Measurements from ENCODE around the gene NIN.

The NIN gene

DNA sequence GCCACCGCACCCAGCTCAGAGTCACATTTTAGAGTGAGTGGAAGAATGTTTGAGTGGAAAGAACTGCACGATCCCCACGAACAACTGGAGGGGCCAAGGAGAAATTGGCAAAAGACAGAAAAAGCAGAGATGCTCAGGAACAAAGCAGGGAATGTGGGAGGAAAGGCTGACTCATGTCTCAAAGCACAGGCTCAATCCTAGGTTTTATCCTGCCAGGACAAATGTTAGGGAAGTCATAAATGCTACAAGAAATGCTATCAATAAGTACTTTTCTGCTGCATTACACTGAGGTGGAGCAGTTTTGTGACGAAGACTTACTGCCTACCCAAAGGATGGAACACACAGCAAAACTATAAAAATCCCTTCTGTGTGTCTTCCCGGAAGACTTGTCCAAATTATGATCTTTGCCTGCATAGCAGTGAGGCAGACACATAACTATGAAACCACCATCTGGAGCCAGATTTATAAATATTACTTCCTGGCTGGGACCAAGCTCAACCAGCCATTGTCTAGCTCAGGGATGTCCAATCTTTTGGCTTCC is 26.7 kb downstream of the NIN start:
- H3K36me3 ChIP-seq (ENCODE audit: control insufficient read depth, insufficient read depth, low read length), result no peaks in the 10 kb centered on the region
- no peaks in the 10 kb centered on the region for H3K27me3 ChIP-seq (ENCODE audit: control insufficient read depth, insufficient read depth, low read length)
- DNase-seq (ENCODE audit: low read depth, low spot score), result no peak
- no peaks in the 10 kb centered on the region for H3K4me1 ChIP-seq (ENCODE audit: control insufficient read depth, insufficient read depth, low read length)
- no CpG with 5 or more reads among the region's 5 CpGs for WGBS (ENCODE audit: insufficient coverage, insufficient read length)
- H3K9me3 ChIP-seq (ENCODE audit: control insufficient read depth, insufficient read depth, low read length), result no peaks in the 10 kb centered on the region
- no peak overlapping the region for H3K4me3 ChIP-seq (ENCODE audit: low read length)
- no peak overlapping the region for H3K27ac ChIP-seq (ENCODE audit: low read length)

GRCh38 chr14:50801706-50802105 is 29.3 kb downstream of the NIN start:
- Histone ChIP-seq H3K27ac (ENCODE audit: low read length) (no peak overlapping the region), H3K27me3 (ENCODE audit: control insufficient read depth, insufficient read depth, low read length) (no peaks in the 10 kb centered on the region), H3K9me3 (ENCODE audit: control insufficient read depth, insufficient read depth, low read length) (no peaks in the 10 kb centered on the region), H3K36me3 (ENCODE audit: control insufficient read depth, insufficient read depth, low read length) (no peaks in the 10 kb centered on the region), H3K4me1 (ENCODE audit: control insufficient read depth, insufficient read depth, low read length) (no peaks in the 10 kb centered on the region; the same call in 1 of the 2 replicates), H3K4me3 (ENCODE audit: low read length) (no peak overlapping the region)
- WGBS (ENCODE audit: insufficient coverage, insufficient read length), result no CpG with 5 or more reads among the region's 1 CpG
- DNase-seq (ENCODE audit: low read depth, low spot score), result no peak

DNA sequence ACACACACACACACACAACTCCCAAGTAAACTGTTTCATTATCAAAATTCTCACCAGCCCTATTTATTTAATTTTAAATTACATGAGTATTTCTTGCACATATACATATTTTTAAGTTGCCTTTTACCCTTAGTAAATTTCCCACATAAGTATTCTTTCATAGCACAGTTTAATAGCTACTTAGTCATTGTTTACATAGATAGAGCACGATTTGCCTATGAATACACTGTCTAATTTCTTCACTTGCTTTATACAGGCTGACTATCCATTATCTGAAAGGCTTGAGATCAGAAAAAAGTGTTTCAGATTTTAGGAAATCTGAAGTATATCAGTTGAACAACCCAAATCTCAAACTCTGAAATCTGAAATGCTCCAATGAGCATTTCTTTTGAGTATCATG is 30.9 kb downstream of the NIN start:
- Histone ChIP-seq H3K27ac (ENCODE audit: low read length) (no peak overlapping the region), H3K4me1 (ENCODE audit: control insufficient read depth, insufficient read depth, low read length) (no peaks in the 10 kb centered on the region; the same call in 1 of the 2 replicates), H3K27me3 (ENCODE audit: control insufficient read depth, insufficient read depth, low read length) (no peaks in the 10 kb centered on the region), H3K9me3 (ENCODE audit: control insufficient read depth, insufficient read depth, low read length) (no peaks in the 10 kb centered on the region), H3K36me3 (ENCODE audit: control insufficient read depth, insufficient read depth, low read length) (no peaks in the 10 kb centered on the region), H3K4me3 (ENCODE audit: low read length) (no peak overlapping the region)
- DNase-seq (ENCODE audit: low read depth, low spot score), result no peak
- WGBS (ENCODE audit: insufficient coverage, insufficient read length), result no CpG with 5 or more reads among the region's 1 CpG

DNA sequence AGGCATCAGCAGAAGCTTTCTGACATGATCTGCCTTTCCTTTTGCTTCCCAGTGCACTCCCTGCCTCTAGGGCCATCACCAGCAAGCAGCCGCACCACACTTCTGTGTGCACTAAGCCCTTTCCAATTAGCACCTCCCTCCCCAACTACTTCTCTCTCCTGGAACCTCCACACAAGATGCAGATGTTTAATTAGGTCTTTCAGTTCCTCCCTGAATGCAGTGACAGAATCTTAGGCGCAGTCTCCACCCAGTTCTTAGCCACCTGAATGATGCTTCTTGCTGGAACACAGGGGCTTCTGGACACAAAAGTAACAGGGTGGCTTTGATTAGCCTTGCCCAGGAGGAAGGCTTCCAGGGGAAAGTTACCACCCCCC is 32.9 kb downstream of the NIN start:
- Histone ChIP-seq H3K4me3 (ENCODE audit: low read length) (no peak overlapping the region), H3K4me1 (ENCODE audit: control insufficient read depth, insufficient read depth, low read length) (no peaks in the 10 kb centered on the region; the same call in 1 of the 2 replicates), H3K27me3 (ENCODE audit: control insufficient read depth, insufficient read depth, low read length) (no peaks in the 10 kb centered on the region), H3K36me3 (ENCODE audit: control insufficient read depth, insufficient read depth, low read length) (no peaks in the 10 kb centered on the region), H3K9me3 (ENCODE audit: control insufficient read depth, insufficient read depth, low read length) (no peaks in the 10 kb centered on the region), H3K27ac (ENCODE audit: low read length) (no peak overlapping the region)
- DNase-seq (ENCODE audit: low read depth, low spot score), result no peak
- WGBS (ENCODE audit: insufficient coverage, insufficient read length), result no CpG with 5 or more reads among the region's 2 CpGs

- Histone ChIP-seq H3K4me1 (ENCODE audit: control insufficient read depth, insufficient read depth, low read length) (no peaks in the 10 kb centered on the region; the same call in 1 of the 2 replicates), H3K36me3 (ENCODE audit: control insufficient read depth, insufficient read depth, low read length) (no peaks in the 10 kb centered on the region), H3K27me3 (ENCODE audit: control insufficient read depth, insufficient read depth, low read length) (no peaks in the 10 kb centered on the region), H3K4me3 (ENCODE audit: low read length) (no peak overlapping the region), H3K27ac (ENCODE audit: low read length) (no peak overlapping the region), H3K9me3 (ENCODE audit: control insufficient read depth, insufficient read depth, low read length) (no peaks in the 10 kb centered on the region)
- no CpG with 5 or more reads among the region's 6 CpGs for WGBS (ENCODE audit: insufficient coverage, insufficient read length)
- DNase-seq (ENCODE audit: low read depth, low spot score), result no peak
Measured at GRCh38 chr14:50797250-50798047, 33.5 kb downstream of the NIN start.

GRCh38 chr14:50796390-50796789 is 34.6 kb downstream of the NIN start:
- no peak for DNase-seq (ENCODE audit: low read depth, low spot score)
- no peaks in the 10 kb centered on the region for H3K9me3 ChIP-seq (ENCODE audit: control insufficient read depth, insufficient read depth, low read length)
- H3K36me3 ChIP-seq (ENCODE audit: control insufficient read depth, insufficient read depth, low read length), result no peaks in the 10 kb centered on the region; the same call in 1 of the 2 replicates
- WGBS (ENCODE audit: insufficient coverage, insufficient read length), result no CpG with 5 or more reads among the region's 6 CpGs
- H3K4me1 ChIP-seq (ENCODE audit: control insufficient read depth, insufficient read depth, low read length), result no peaks in the 10 kb centered on the region; the same call in 1 of the 2 replicates
- no peak overlapping the region for H3K4me3 ChIP-seq (ENCODE audit: low read length)
- H3K27ac ChIP-seq (ENCODE audit: low read length), result no peak overlapping the region
- no peaks in the 10 kb centered on the region for H3K27me3 ChIP-seq (ENCODE audit: control insufficient read depth, insufficient read depth, low read length)

DNA sequence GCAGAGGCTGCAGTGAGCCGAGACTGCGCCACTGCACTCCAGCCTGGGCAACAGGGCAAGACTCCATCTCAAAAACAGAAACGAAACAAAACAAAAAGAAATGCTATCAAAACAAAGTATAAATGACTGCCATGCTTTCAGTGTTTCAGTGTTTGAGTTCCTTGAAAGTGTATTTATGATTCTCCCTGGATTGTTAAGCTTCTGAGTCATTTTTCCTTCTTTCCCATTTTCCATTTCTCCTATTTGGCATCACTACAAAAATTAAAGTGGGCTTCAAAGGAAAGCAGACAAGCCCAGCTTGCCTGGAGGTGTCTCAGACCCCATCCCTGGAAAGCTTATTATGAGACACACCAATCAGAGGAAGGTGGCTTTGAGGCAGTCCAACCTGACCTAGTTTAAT is 35.1 kb downstream of the NIN start:
- WGBS (ENCODE audit: insufficient coverage, insufficient read length), result no CpG with 5 or more reads among the region's 3 CpGs
- Histone ChIP-seq H3K27me3 (ENCODE audit: control insufficient read depth, insufficient read depth, low read length) (no peaks in the 10 kb centered on the region), H3K36me3 (ENCODE audit: control insufficient read depth, insufficient read depth, low read length) (no peaks in the 10 kb centered on the region; the same call in 1 of the 2 replicates), H3K9me3 (ENCODE audit: control insufficient read depth, insufficient read depth, low read length) (no peaks in the 10 kb centered on the region), H3K4me1 (ENCODE audit: control insufficient read depth, insufficient read depth, low read length) (no peaks in the 10 kb centered on the region; the same call in 1 of the 2 replicates), H3K27ac (ENCODE audit: low read length) (no peak overlapping the region), H3K4me3 (ENCODE audit: low read length) (no peak overlapping the region)
- no peak for DNase-seq (ENCODE audit: low read depth, low spot score)

- Histone ChIP-seq H3K4me1 (ENCODE audit: control insufficient read depth, insufficient read depth, low read length) (no peaks in the 10 kb centered on the region; the same call in 1 of the 2 replicates), H3K36me3 (ENCODE audit: control insufficient read depth, insufficient read depth, low read length) (no peaks in the 10 kb centered on the region; the same call in 1 of the 2 replicates), H3K27me3 (ENCODE audit: control insufficient read depth, insufficient read depth, low read length) (no peaks in the 10 kb centered on the region), H3K27ac (ENCODE audit: low read length) (no peak overlapping the region), H3K9me3 (ENCODE audit: control insufficient read depth, insufficient read depth, low read length) (no peaks in the 10 kb centered on the region), H3K4me3 (ENCODE audit: low read length) (no peak overlapping the region)
- WGBS (ENCODE audit: insufficient coverage, insufficient read length), result no CpG with 5 or more reads among the region's 7 CpGs
- no peak for DNase-seq (ENCODE audit: low read depth, low spot score)
Measured at GRCh38 chr14:50795142-50795541, 35.8 kb downstream of the NIN start.

- no peak overlapping the region for H3K4me3 ChIP-seq (ENCODE audit: low read length)
- no peak overlapping the region for H3K27ac ChIP-seq (ENCODE audit: low read length)
- H3K27me3 ChIP-seq (ENCODE audit: control insufficient read depth, insufficient read depth, low read length), result no peaks in the 10 kb centered on the region
- no CpG with 5 or more reads among the region's 8 CpGs for WGBS (ENCODE audit: insufficient coverage, insufficient read length)
- no peaks in the 10 kb centered on the region; the same call in 1 of the 2 replicates for H3K4me1 ChIP-seq (ENCODE audit: control insufficient read depth, insufficient read depth, low read length)
- no peak for DNase-seq (ENCODE audit: low read depth, low spot score)
- H3K9me3 ChIP-seq (ENCODE audit: control insufficient read depth, insufficient read depth, low read length), result no peaks in the 10 kb centered on the region
- H3K36me3 ChIP-seq (ENCODE audit: control insufficient read depth, insufficient read depth, low read length), result no peaks in the 10 kb centered on the region; the same call in 1 of the 2 replicates
Measured at GRCh38 chr14:50794068-50794645, 36.8 kb downstream of the NIN start.

GRCh38 chr14:50792634-50793068 is 38.3 kb downstream of the NIN start:
- Histone ChIP-seq H3K4me3 (ENCODE audit: low read length) (no peak overlapping the region), H3K27me3 (ENCODE audit: control insufficient read depth, insufficient read depth, low read length) (no peaks in the 10 kb centered on the region), H3K36me3 (ENCODE audit: control insufficient read depth, insufficient read depth, low read length) (no peaks in the 10 kb centered on the region; the same call in 1 of the 2 replicates), H3K9me3 (ENCODE audit: control insufficient read depth, insufficient read depth, low read length) (no peaks in the 10 kb centered on the region), H3K27ac (ENCODE audit: low read length) (no peak overlapping the region), H3K4me1 (ENCODE audit: control insufficient read depth, insufficient read depth, low read length) (no peaks in the 10 kb centered on the region; the same call in 1 of the 2 replicates)
- no CpG with 5 or more reads among the region's 14 CpGs for WGBS (ENCODE audit: insufficient coverage, insufficient read length)
- DNase-seq (ENCODE audit: low read depth, low spot score), result no peak
